Adipocyte (in vitro differentiated cells): ENCODE data around the gene CYFIP1.
"Not testable (repeated sequence)": the region's sequence is repeated elsewhere in the genome, so short reads cannot be mapped to it uniquely, and the experiment has no call there.

Source experiments
- DNase-seq: peaks from one replicate; pipeline ENCODE4 v3.0.0-alpha.2; 2015; ENCODE audit warnings: low read depth
- H3K27me3 ChIP-seq: replicated peaks from 2 replicates; pipeline ENCODE4 v1.7.0; 2013; ENCODE audit warnings: mild to moderate bottlenecking, low read length, moderate library complexity; ENCODE audit not compliant: control insufficient read depth, insufficient read depth
- H3K36me3 ChIP-seq: 2 replicates; pipeline ENCODE4 v1.7.0; 2013; ENCODE audit warnings: low read length, mild to moderate bottlenecking, moderate library complexity; ENCODE audit not compliant: control insufficient read depth, insufficient read depth, severe bottlenecking
- H3K4me1 ChIP-seq: 2 replicates; pipeline ENCODE4 v1.7.0; 2013; ENCODE audit warnings: mild to moderate bottlenecking, low read length, moderate library complexity; ENCODE audit not compliant: control insufficient read depth, insufficient read depth
- H3K4me3 ChIP-seq: 2 replicates; pipeline ENCODE4 v1.7.0; 2013; ENCODE audit warnings: mild to moderate bottlenecking, low read length, moderate library complexity
- H3K9ac ChIP-seq: 2 replicates; pipeline ENCODE4 v1.7.0; 2013; ENCODE audit warnings: mild to moderate bottlenecking, low read length, moderate library complexity
- H3K9me3 ChIP-seq: 2 replicates; pipeline ENCODE4 v1.7.0; 2013; ENCODE audit warnings: mild to moderate bottlenecking, low read length, moderate library complexity; ENCODE audit not compliant: control insufficient read depth

Gene CYFIP1

GRCh38 chr15:22980189-22981050 lies at the start of gene CYFIP1:
TSS of gene CYFIP1 (minus strand) at chr15:22980368. CDS start at chr15:22947285, 33,083 bp downstream.
- no peaks in the 10 kb centered on the region for H3K9me3 ChIP-seq
- no peaks in the 10 kb centered on the region for H3K27me3 ChIP-seq
- H3K4me1 ChIP-seq, result peaks cover 12% of the 10 kb centered on the region
- H3K9ac ChIP-seq, result peak within 1 kb of the TSS; percentile 91
- DNase-seq, result peak; percentile 95
- H3K4me3 ChIP-seq, result peak within 1 kb of the TSS; percentile 99
- H3K36me3 ChIP-seq, result no peaks in the 10 kb centered on the region

GRCh38 chr15:23026218-23026617 lies 46.0 kb upstream of the CYFIP1 start:
- no peak for DNase-seq
- no peak overlapping the region for H3K4me3 ChIP-seq
- no peaks in the 10 kb centered on the region for H3K9me3 ChIP-seq
- H3K4me1 ChIP-seq, result no peaks in the 10 kb centered on the region
- H3K36me3 ChIP-seq, result peaks cover 99% of the 10 kb centered on the region
- no peaks in the 10 kb centered on the region for H3K27me3 ChIP-seq
- H3K9ac ChIP-seq, result no peak overlapping the region

- H3K9ac ChIP-seq, result no peak overlapping the region
- H3K4me1 ChIP-seq, result no peaks in the 10 kb centered on the region
- H3K36me3 ChIP-seq, result peaks cover 97% of the 10 kb centered on the region
- DNase-seq, result no peak
- H3K4me3 ChIP-seq, result no peak overlapping the region
- H3K27me3 ChIP-seq, result no peaks in the 10 kb centered on the region
- no peaks in the 10 kb centered on the region for H3K9me3 ChIP-seq
Observed at GRCh38 chr15:23022156-23022555, 42.0 kb upstream of the CYFIP1 start.

GRCh38 chr15:23014394-23015000 lies 34.3 kb upstream of the CYFIP1 start:
- Histone ChIP-seq H3K36me3 (peaks cover 77% of the 10 kb centered on the region), H3K9me3 (no peaks in the 10 kb centered on the region), H3K4me1 (no peaks in the 10 kb centered on the region), H3K4me3 (no peak overlapping the region), H3K27me3 (no peaks in the 10 kb centered on the region), H3K9ac (no peak overlapping the region)
- no peak for DNase-seq

- Histone ChIP-seq H3K4me3 (no peak overlapping the region), H3K4me1 (no peaks in the 10 kb centered on the region), H3K36me3 (peaks cover 77% of the 10 kb centered on the region), H3K27me3 (no peaks in the 10 kb centered on the region), H3K9me3 (no peaks in the 10 kb centered on the region), H3K9ac (no peak overlapping the region)
- no peak for DNase-seq
Observed at GRCh38 chr15:23013681-23014080, 33.5 kb upstream of the CYFIP1 start.

GRCh38 chr15:23012616-23013015 lies 32.4 kb upstream of the CYFIP1 start:
- H3K4me3 ChIP-seq, DNase-seq: not testable (repeated sequence)
- peaks cover 77% of the 10 kb centered on the region for H3K36me3 ChIP-seq

GRCh38 chr15:23003736-23004135 lies 23.6 kb upstream of the CYFIP1 start:
- Histone ChIP-seq H3K4me1 (no peaks in the 10 kb centered on the region), H3K9me3 (no peaks in the 10 kb centered on the region), H3K9ac (no peak overlapping the region), H3K27me3 (no peaks in the 10 kb centered on the region), H3K4me3 (no peak overlapping the region), H3K36me3 (peaks cover 87% of the 10 kb centered on the region)
- no peak for DNase-seq

More at GRCh38 chr15:23012616-23013015, 32.4 kb upstream of the CYFIP1 start:
- H3K4me1 ChIP-seq, H3K27me3 ChIP-seq, H3K9me3 ChIP-seq, H3K9ac ChIP-seq: not testable (repeated sequence)

GRCh38 chr15:23002920-23003319 lies 22.8 kb upstream of the CYFIP1 start:
- H3K27me3 ChIP-seq, result no peaks in the 10 kb centered on the region
- H3K9ac ChIP-seq, result no peak overlapping the region
- peaks cover 79% of the 10 kb centered on the region for H3K36me3 ChIP-seq
- H3K9me3 ChIP-seq, result no peaks in the 10 kb centered on the region
- no peak for DNase-seq
- H3K4me1 ChIP-seq, result no peaks in the 10 kb centered on the region
- H3K4me3 ChIP-seq, result no peak overlapping the region

GRCh38 chr15:22995795-22996194 lies 15.6 kb upstream of the CYFIP1 start:
- peaks cover 9% of the 10 kb centered on the region for H3K4me1 ChIP-seq
- no peak overlapping the region for H3K9ac ChIP-seq
- no peak overlapping the region for H3K4me3 ChIP-seq
- DNase-seq, result no peak
- H3K9me3 ChIP-seq, result no peaks in the 10 kb centered on the region
- H3K27me3 ChIP-seq, result no peaks in the 10 kb centered on the region
- H3K36me3 ChIP-seq, result peaks cover 41% of the 10 kb centered on the region

GRCh38 chr15:22992024-22992326 lies 11.8 kb upstream of the CYFIP1 start:
- Histone ChIP-seq H3K4me3 (no peak overlapping the region), H3K9ac (no peak overlapping the region), H3K9me3 (no peaks in the 10 kb centered on the region), H3K4me1 (peaks cover 9% of the 10 kb centered on the region), H3K27me3 (no peaks in the 10 kb centered on the region), H3K36me3 (peaks cover 21% of the 10 kb centered on the region)
- DNase-seq, result no peak

- no peak for DNase-seq
- H3K27me3 ChIP-seq, result no peaks in the 10 kb centered on the region
- H3K9me3 ChIP-seq, result no peaks in the 10 kb centered on the region
- no peak overlapping the region for H3K9ac ChIP-seq
- H3K36me3 ChIP-seq, result peaks cover 12% of the 10 kb centered on the region
- peaks cover 9% of the 10 kb centered on the region for H3K4me1 ChIP-seq
- H3K4me3 ChIP-seq, result no peak overlapping the region
Observed at GRCh38 chr15:22989576-22990477, 9.7 kb upstream of the CYFIP1 start.
